H1 (cell line): ENCODE data around the gene CHN2.

Source experiments
- CEBPB ChIP-seq: IDR thresholded peaks from 2 replicates; pipeline ENCODE4 v1.6.1; 2012; ENCODE audit warnings: low read depth, low read length
- CHD1 ChIP-seq: IDR thresholded peaks from 2 replicates; pipeline ENCODE4 v1.6.1; 2012; ENCODE audit warnings: low read depth, low read length, improper control_type of control experiment
- CTCF ChIP-seq, 3 experiments: IDR thresholded peaks; 1 replicate in 2 of 3; 2 replicates in 1 of 3; pipeline versions ENCODE4 v1.5.1 to v1.6.1; 2011; ENCODE audit warnings: low read length in 3 of 3, mild to moderate bottlenecking in 3 of 3, inconsistent platforms in 2 of 3, low read depth in 1 of 3, moderate library complexity in 1 of 3; ENCODE audit not compliant: insufficient read depth in 1 of 3; ENCODE audit errors: control extremely low read depth in 1 of 3
- EGR1 ChIP-seq: IDR thresholded peaks from 2 replicates; pipeline ENCODE4 v1.6.1; 2011; ENCODE audit warnings: low read depth, low read length, borderline replicate concordance
- EZH2 ChIP-seq: fragments of 200-600 bp; sonication (generic); IDR thresholded peaks from 2 replicates; pipeline ENCODE4 v1.7.1; 2012; ENCODE audit warnings: low read depth, mild to moderate bottlenecking, moderate library complexity, low read length, inconsistent platforms; ENCODE audit not compliant: severe bottlenecking
- HDAC2 ChIP-seq, 2 experiments: fragments of 300-600 bp in 1 of 2; sonication (generic) in 1 of 2; IDR thresholded peaks; 2 replicates each; pipeline ENCODE4 v1.6.1; 2011 to 2012; ENCODE audit warnings: low read depth in 2 of 2, low read length in 2 of 2, mild to moderate bottlenecking in 2 of 2, moderate library complexity in 2 of 2, borderline replicate concordance in 1 of 2, inconsistent platforms in 1 of 2
- MAX ChIP-seq: IDR thresholded peaks from 2 replicates; pipeline ENCODE4 v1.6.1; 2012; ENCODE audit warnings: inconsistent platforms
- POLR2A ChIP-seq, 2 experiments: IDR thresholded peaks; 1 replicate in 1 of 2; 2 replicates in 1 of 2; pipeline ENCODE4 v1.6.1; 2011; ENCODE audit warnings: low read depth in 2 of 2, low read length in 2 of 2, mild to moderate bottlenecking in 2 of 2; ENCODE audit errors: control extremely low read depth in 1 of 2
- POLR2AphosphoS5 ChIP-seq: IDR thresholded peaks from 2 replicates; pipeline ENCODE4 v1.6.1; 2011; ENCODE audit warnings: low read depth, low read length
- RAD21 ChIP-seq, 2 experiments: IDR thresholded peaks in 1 of 2; conservative IDR thresholded peaks in 1 of 2; 2 replicates each; pipeline ENCODE4 v1.6.1; 2011; ENCODE audit warnings: low read depth in 2 of 2, low read length in 2 of 2, improper control_type of control experiment in 1 of 2, inconsistent platforms in 1 of 2, mild to moderate bottlenecking in 1 of 2, moderate library complexity in 1 of 2
- SIX5 ChIP-seq: IDR thresholded peaks from 2 replicates; pipeline ENCODE4 v1.6.1; 2011; ENCODE audit warnings: mild to moderate bottlenecking, low read depth, low read length
- TAF7 ChIP-seq: optimal IDR thresholded peaks from 2 replicates; pipeline ENCODE3; 2011; ENCODE audit warnings: low read depth, mild to moderate bottlenecking, inconsistent platforms, low read length, moderate library complexity, borderline replicate concordance
- TEAD4 ChIP-seq: IDR thresholded peaks from 2 replicates; pipeline ENCODE4 v1.6.1; 2012; ENCODE audit warnings: low read depth, low read length, inconsistent platforms, mixed read lengths

GRCh38 chr7:29229946-29230345, 35.4 kb downstream of the CHN2 start:
- no peak for TF ChIP-seq HDAC2 (IDR thresholded peaks at IDR 0.05; ENCODE audit: borderline replicate concordance in 1 of 2, low read depth in 2 of 2, low read length in 2 of 2)
- TF ChIP-seq CEBPB, result no peak
- no peak for TF ChIP-seq CTCF (IDR thresholded peaks at IDR 0.05; ENCODE audit: control extremely low read depth in 1 of 3, insufficient read depth in 1 of 3, low read depth in 1 of 3, low read length in 3 of 3)
- no peak for TF ChIP-seq MAX
- no peak for TF ChIP-seq TAF7
- no peak for TF ChIP-seq TEAD4
- no peak for TF ChIP-seq EGR1
- TF ChIP-seq EZH2, result no peak
- no peak for TF ChIP-seq POLR2AphosphoS5
- TF ChIP-seq POLR2A (IDR thresholded peaks at IDR 0.05; ENCODE audit: control extremely low read depth in 1 of 2, low read depth in 2 of 2, low read length in 2 of 2), result no peak
- no peak for TF ChIP-seq CHD1
- TF ChIP-seq RAD21 (IDR thresholded peaks at IDR 0.05 in 1 of 2, conservative IDR thresholded peaks at IDR 0.05 in 1 of 2; ENCODE audit: low read depth in 2 of 2, low read length in 2 of 2), result no peak
- no peak for TF ChIP-seq SIX5
